OCI-LY1 (cell line): ENCODE results near the gene SMIM24.

ENCODE experiments used
- EZH2 ChIP-seq: fragments of 200-600 bp; sonication (generic), shearing (Covaris generic); IDR thresholded peaks from 2 replicates; pipeline ENCODE4 v1.8.0; 2017; ENCODE audit warnings: borderline replicate concordance, mixed run types, mild to moderate bottlenecking, antibody characterized with exemption, low read length, moderate library complexity, mixed read lengths
- TF ChIP-seq, protein P1 (sequence below): fragments of 200-600 bp; sonication (generic), shearing (Covaris generic); IDR thresholded peaks from 2 replicates; pipeline ENCODE4 v1.5.1; 2017; ENCODE audit warnings: mild to moderate bottlenecking, antibody characterized with exemption, low read length, moderate library complexity, mixed read lengths

DNA sequence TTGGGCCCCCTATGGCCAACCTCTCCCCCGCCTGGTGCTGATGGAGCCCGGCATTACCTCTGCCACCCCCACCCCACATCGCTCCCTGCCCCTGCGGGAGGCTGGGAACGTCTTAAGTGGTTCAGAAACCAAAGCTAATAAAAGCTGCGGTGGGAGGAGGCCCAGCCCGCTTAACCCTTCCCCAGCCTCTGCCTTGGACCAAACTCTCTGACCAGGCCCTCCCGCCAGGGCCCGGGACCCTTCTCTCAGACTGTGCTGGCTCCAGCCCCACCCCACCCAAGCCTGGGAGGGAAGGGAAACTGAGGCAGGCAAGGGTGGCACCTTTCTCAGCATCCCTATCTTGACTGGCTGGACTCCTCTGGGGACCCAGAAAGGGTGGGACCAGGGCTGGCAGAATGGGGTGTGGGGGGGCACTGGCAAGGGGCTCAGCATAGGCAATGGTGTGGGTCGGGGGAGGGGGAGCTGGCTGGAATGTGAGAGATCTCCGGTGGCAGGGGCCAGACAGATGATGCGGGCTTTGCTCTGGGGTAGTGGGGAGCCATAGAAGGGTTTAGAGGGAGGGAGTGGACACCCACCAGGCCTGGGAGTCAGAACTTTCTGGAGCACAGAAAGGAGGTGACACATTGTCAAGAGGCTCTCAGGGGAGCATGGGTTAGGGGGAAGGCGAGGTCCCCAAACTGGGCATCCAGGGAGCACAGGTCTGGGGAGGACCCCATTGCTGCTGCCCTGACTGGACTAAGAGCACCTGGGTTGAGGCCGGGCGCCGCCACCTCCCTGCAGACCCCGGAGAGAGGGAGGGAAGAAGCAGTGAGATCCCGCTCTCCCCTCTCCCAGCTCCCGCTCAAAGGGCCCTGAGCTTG, 21.9 kb downstream of the SMIM24 start:
- TF ChIP-seq, protein P1, sequence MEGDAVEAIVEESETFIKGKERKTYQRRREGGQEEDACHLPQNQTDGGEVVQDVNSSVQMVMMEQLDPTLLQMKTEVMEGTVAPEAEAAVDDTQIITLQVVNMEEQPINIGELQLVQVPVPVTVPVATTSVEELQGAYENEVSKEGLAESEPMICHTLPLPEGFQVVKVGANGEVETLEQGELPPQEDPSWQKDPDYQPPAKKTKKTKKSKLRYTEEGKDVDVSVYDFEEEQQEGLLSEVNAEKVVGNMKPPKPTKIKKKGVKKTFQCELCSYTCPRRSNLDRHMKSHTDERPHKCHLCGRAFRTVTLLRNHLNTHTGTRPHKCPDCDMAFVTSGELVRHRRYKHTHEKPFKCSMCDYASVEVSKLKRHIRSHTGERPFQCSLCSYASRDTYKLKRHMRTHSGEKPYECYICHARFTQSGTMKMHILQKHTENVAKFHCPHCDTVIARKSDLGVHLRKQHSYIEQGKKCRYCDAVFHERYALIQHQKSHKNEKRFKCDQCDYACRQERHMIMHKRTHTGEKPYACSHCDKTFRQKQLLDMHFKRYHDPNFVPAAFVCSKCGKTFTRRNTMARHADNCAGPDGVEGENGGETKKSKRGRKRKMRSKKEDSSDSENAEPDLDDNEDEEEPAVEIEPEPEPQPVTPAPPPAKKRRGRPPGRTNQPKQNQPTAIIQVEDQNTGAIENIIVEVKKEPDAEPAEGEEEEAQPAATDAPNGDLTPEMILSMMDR: no peak
- TF ChIP-seq EZH2: no peak
